Breast epithelium (tissue), 4 donors: ENCODE measurements around the gene SUMO4. TPM values are rescaled to one million over a fixed set of nuclear protein-coding genes. Genes with fewer than 3 reads are reported as not detected.

ENCODE experiments used
- DNase-seq, 2 donors: peaks; one replicate each; pipeline ENCODE4 v3.0.0-alpha.2; 2019; ENCODE audit warnings: low spot score in 2 of 2
- H3K27ac ChIP-seq, 2 donors: fragments of 200-600 bp; sonication (generic) in 1 of 2; one replicate each; pipeline ENCODE4 v1.5.1; 2016 to 2019; ENCODE audit warnings: mild to moderate bottlenecking in 1 of 2
- H3K27me3 ChIP-seq, 2 donors: fragments of 200-600 bp; sonication (generic) in 1 of 2; one replicate each; pipeline versions ENCODE4 v1.5.1 to v1.6.0; 2017 to 2019; ENCODE audit warnings: control low read depth in 1 of 2, mild to moderate bottlenecking in 1 of 2
- H3K36me3 ChIP-seq: fragments of 200-600 bp; one replicate; pipeline ENCODE4 v1.5.1; 2019
- H3K4me1 ChIP-seq, 2 donors: fragments of 200-600 bp; sonication (generic); one replicate each; pipeline ENCODE4 v1.5.1; 2016 to 2019; ENCODE audit warnings: control low read depth in 1 of 2
- H3K4me3 ChIP-seq, 3 donors: fragments of 200-600 bp; sonication (generic); 1 replicate in 2 of 3; 2 replicates in 1 of 3; pipeline ENCODE4 v1.5.1; 2016 to 2019; ENCODE audit warnings: mild to moderate bottlenecking in 3 of 3, moderate library complexity in 2 of 3
- H3K9me3 ChIP-seq, 2 donors: fragments of 200-600 bp; sonication (generic) in 1 of 2; one replicate each; pipeline ENCODE4 v1.5.1; 2016 to 2019; ENCODE audit warnings: control low read depth in 1 of 2
- POLR2A ChIP-seq: fragments of 450-650 bp; IDR thresholded peaks from one replicate; pipeline ENCODE4 v1.6.1; 2016; ENCODE audit warnings: antibody characterized with exemption, mild to moderate bottlenecking, moderate library complexity
- POLR2AphosphoS5 ChIP-seq, 3 donors: sonication (generic); formaldehyde crosslinking; IDR thresholded peaks; one replicate each; pipeline ENCODE4 v1.6.1; 2017; ENCODE audit warnings: antibody characterized with exemption in 3 of 3
- intact Hi-C: fragments of 100-400 bp; cut with DNase I; formaldehyde crosslinking; loops from one replicate; pipeline ENCODE4 v1.15.1; 2023; ENCODE audit warnings: low total_unique reads
- total RNA-seq, 3 donors: library from RNA; depleted of rRNA; stranded (reverse); fragments of >200 nt; gene quantifications; one replicate each; pipeline ENCODE4 v1.1.0, GENCODE V29; 2016
- TF ChIP-seq, protein P1 (sequence below), 3 donors: fragments of 450-650 bp; IDR thresholded peaks; one replicate each; pipeline ENCODE4 v1.5.1; 2016 to 2017; ENCODE audit warnings: antibody characterized with exemption in 3 of 3, mild to moderate bottlenecking in 3 of 3, moderate library complexity in 3 of 3

Gene SUMO4
- total RNA-seq, 3 donors from 2014 or later, result 3.0 to 7.8 (median 5.6) TPM

DNA sequence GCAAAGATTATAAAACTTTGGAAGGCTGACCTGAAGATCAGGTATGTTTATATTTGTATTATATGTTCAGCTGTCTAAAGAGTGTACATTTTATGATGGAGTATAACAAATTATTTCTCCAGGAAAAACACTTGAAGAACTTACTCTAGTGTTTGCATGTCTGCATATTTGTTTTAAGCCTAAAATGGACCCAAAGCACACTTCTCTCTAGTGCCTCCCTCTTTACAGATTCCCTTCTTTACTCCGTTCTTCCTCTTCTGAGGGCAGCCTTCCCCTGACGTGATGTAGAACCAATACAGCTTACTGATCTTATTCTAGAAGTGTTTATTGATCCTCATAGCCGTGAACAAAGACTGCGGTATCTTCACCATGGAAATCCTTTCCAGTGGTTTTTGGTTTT lies 13.9 kb downstream of the SUMO4 start:
- intact Hi-C loops, result no loop called here
- H3K4me3 ChIP-seq, result no peak overlapping the region
- TF ChIP-seq POLR2A (no peak), POLR2AphosphoS5 (IDR thresholded peaks at IDR 0.05) (no peak)
- TF ChIP-seq, protein P1, sequence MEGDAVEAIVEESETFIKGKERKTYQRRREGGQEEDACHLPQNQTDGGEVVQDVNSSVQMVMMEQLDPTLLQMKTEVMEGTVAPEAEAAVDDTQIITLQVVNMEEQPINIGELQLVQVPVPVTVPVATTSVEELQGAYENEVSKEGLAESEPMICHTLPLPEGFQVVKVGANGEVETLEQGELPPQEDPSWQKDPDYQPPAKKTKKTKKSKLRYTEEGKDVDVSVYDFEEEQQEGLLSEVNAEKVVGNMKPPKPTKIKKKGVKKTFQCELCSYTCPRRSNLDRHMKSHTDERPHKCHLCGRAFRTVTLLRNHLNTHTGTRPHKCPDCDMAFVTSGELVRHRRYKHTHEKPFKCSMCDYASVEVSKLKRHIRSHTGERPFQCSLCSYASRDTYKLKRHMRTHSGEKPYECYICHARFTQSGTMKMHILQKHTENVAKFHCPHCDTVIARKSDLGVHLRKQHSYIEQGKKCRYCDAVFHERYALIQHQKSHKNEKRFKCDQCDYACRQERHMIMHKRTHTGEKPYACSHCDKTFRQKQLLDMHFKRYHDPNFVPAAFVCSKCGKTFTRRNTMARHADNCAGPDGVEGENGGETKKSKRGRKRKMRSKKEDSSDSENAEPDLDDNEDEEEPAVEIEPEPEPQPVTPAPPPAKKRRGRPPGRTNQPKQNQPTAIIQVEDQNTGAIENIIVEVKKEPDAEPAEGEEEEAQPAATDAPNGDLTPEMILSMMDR (IDR thresholded peaks at IDR 0.05), result no peak
- H3K9me3 ChIP-seq, result no peaks in the 10 kb centered on the region
- no peak overlapping the region for H3K27ac ChIP-seq
- H3K36me3 ChIP-seq, result no peaks in the 10 kb centered on the region
- H3K4me1 ChIP-seq, result no peaks in the 10 kb centered on the region
- no peak for DNase-seq
- H3K27me3 ChIP-seq, result no peaks in the 10 kb centered on the region

DNA sequence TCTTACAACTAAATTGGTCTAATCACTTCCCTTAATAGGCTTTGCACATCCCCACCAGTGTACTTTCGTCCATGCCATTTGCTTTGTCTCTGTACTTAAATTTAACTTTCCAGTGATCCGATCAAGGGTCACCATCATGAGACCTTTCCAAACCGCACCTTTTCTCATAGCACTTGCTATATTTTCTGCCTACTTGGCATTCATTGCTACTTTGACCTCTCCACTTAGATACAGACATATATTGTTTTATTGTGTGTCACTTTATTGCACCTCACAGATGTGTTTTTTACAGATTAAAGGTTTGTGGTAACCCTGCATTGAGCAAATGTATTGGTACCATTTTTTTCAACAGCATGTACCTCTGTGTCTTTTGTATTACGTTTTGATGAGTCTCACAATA lies 14.8 kb downstream of the SUMO4 start:
- Histone ChIP-seq H3K27me3 (no peaks in the 10 kb centered on the region), H3K36me3 (no peaks in the 10 kb centered on the region), H3K9me3 (no peaks in the 10 kb centered on the region), H3K4me1 (no peaks in the 10 kb centered on the region), H3K4me3 (no peak overlapping the region), H3K27ac (no peak overlapping the region)
- DNase-seq, result no peak
- no peak for TF ChIP-seq POLR2A
- TF ChIP-seq, protein P1 (IDR thresholded peaks at IDR 0.05), result no peak
- intact Hi-C loops, result no loop called here

DNA sequence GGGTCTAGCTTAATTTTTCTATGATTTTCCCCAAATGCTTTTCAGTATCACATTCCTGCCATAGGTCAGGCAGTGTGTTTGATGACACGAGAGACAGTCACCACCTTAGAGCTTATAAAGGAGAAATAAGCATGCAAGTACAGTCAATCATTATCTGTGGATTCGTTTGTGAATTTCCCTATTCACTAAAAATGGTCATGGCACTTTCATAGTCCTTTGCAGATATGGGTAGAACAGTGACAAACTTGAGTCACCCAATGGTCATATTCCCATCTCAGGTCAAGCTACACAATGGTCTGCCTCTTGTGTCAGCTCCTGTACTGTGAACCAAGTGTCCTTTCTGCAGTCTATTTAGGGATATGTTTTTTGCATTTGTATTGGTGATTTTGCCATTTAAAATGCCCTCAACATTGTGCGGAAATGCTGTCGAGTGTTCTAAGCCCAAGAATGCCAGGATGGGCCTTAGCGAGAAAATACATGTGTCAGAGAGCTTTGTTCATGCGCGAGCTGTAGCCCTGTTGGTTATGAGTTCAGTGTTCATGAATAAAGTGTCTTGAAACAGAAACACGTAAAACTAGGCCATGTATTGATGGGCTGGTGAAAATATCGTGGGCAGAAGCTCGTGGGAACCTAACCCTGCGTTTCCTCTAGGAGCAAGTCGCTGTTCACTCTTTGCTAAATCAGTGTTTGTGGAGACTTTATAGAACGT lies 19.8 kb downstream of the SUMO4 start:
- Histone ChIP-seq H3K27me3 (no peaks in the 10 kb centered on the region), H3K4me1 (no peaks in the 10 kb centered on the region), H3K36me3 (no peaks in the 10 kb centered on the region), H3K4me3 (no peak overlapping the region), H3K27ac (no peak overlapping the region), H3K9me3 (no peaks in the 10 kb centered on the region)
- intact Hi-C loops, result loop anchor here (5.0 to 10.0 kb wide), 2 partner anchors 325 to 832 kb away; no protein-coding TSS in a partner anchor
- no peak for DNase-seq
- no peak for TF ChIP-seq POLR2A
- TF ChIP-seq, protein P1 (IDR thresholded peaks at IDR 0.05), result no peak
- TF ChIP-seq POLR2AphosphoS5 (IDR thresholded peaks at IDR 0.05), result no peak

DNA sequence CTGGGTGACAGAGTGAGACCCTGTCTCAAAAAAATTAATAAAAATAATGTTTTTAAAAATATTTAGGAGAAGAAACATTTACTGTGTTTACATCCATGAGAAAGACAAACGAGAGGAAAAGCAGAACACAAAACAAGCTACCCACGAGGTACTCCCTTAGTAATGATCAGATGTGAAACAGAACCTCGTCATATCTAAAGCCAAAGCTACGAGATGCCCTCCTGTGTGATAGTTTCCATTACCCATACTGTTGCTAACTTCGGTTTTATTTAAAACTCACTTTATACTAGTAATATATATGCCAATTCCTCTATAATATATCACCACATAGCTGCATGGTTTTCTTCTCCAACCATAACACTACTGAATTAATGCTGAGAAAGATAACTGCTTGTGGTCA lies 21.1 kb downstream of the SUMO4 start:
- DNase-seq, result no peak
- no peaks in the 10 kb centered on the region for H3K9me3 ChIP-seq
- H3K4me3 ChIP-seq, result no peak overlapping the region
- no peaks in the 10 kb centered on the region for H3K27me3 ChIP-seq
- no peak overlapping the region for H3K27ac ChIP-seq
- H3K36me3 ChIP-seq, result no peaks in the 10 kb centered on the region
- H3K4me1 ChIP-seq, result no peaks in the 10 kb centered on the region
- intact Hi-C loops, result loop anchor here (5.0 to 10.0 kb wide), 2 partner anchors 326 to 831 kb away; no protein-coding TSS in a partner anchor
- TF ChIP-seq POLR2AphosphoS5 (IDR thresholded peaks at IDR 0.05), result no peak
- TF ChIP-seq, protein P1 (IDR thresholded peaks at IDR 0.05), result no peak
- no peak for TF ChIP-seq POLR2A

DNA sequence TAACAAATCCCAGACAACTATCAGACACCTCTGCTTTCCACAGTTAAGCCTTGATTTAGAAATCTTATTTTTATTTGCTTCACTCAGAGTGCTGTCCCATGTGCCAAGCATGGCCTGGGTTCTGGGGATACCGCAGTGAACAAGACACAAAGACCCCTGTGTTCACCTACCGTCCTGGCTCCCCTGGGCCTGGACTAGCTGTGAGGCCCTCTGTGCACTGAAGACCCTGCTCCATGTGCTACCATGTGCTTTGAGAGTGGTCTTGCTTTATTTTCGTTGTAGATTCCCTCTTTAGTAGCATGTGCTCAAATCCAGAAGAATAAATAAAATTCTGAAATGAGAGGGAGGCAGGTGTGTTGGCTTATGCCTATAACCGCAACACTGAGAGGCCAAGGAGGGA lies 22.5 kb downstream of the SUMO4 start:
- intact Hi-C loops, result loop anchor here (5.0 to 10.0 kb wide), 2 partner anchors 328 to 830 kb away; no protein-coding TSS in a partner anchor
- H3K4me3 ChIP-seq, result no peak overlapping the region
- H3K4me1 ChIP-seq, result no peaks in the 10 kb centered on the region
- DNase-seq, result no peak
- no peaks in the 10 kb centered on the region for H3K9me3 ChIP-seq
- H3K27ac ChIP-seq, result no peak overlapping the region
- TF ChIP-seq, protein P1 (IDR thresholded peaks at IDR 0.05), result no peak
- no peak for TF ChIP-seq POLR2AphosphoS5 (IDR thresholded peaks at IDR 0.05)
- no peak for TF ChIP-seq POLR2A
- no peaks in the 10 kb centered on the region for H3K36me3 ChIP-seq
- H3K27me3 ChIP-seq, result no peaks in the 10 kb centered on the region
